HEK293 (cell line): ENCODE data around the gene BMP2K.
"Not testable (repeated sequence)": the region's sequence is repeated elsewhere in the genome, so short reads cannot be mapped to it uniquely, and the experiment has no call there.

Source experiments
- CTCF ChIA-PET: fragments of 350-600 bp; formaldehyde crosslinking; extraction: SDS; loops from one replicate; lab custom pipeline; 2021; ENCODE audit warnings: antibody characterized with exemption; lab: Yijun Ruan, JAX
- POLR2A ChIA-PET: fragments of 300-600 bp; formaldehyde crosslinking; extraction: SDS; loops from one replicate; lab custom pipeline; 2020; ENCODE audit warnings: antibody characterized with exemption, inconsistent platforms; lab: Yijun Ruan, JAX
- H3K27ac ChIP-seq: fragments of 200-500 bp; sonication (Bioruptor generic); 2 replicates; pipeline ENCODE4 v1.5.1; 2014; ENCODE audit warnings: low read depth, low read length, control low read depth, inconsistent platforms; ENCODE audit errors: extremely low read depth
- H3K36me3 ChIP-seq, 2 experiments: fragments of 200-500 bp in 1 of 2; sonication (Bioruptor generic) in 1 of 2; 1 replicate in 1 of 2; 2 replicates in 1 of 2; pipeline ENCODE4 v1.5.1; 2014 to 2017; ENCODE audit warnings: inconsistent platforms in 2 of 2, low read length in 2 of 2; ENCODE audit not compliant: control insufficient read depth in 2 of 2, insufficient read depth in 1 of 2
- H3K4me1 ChIP-seq: fragments of 200-500 bp; sonication (Bioruptor generic); 2 replicates; pipeline ENCODE4 v1.5.1; 2014; ENCODE audit warnings: mild to moderate bottlenecking, low read length, inconsistent platforms; ENCODE audit not compliant: control insufficient read depth, insufficient read depth
- H3K4me3 ChIP-seq: 2 replicates; pipeline ENCODE4 v1.5.1; 2011; ENCODE audit warnings: low read depth, mild to moderate bottlenecking, control low read depth, low read length, moderate library complexity
- H3K9me3 ChIP-seq: fragments of 200-500 bp; sonication (Bioruptor generic); 2 replicates; pipeline ENCODE4 v1.5.1; 2014; ENCODE audit warnings: low read depth, low read length, inconsistent platforms; ENCODE audit not compliant: control insufficient read depth, insufficient read depth
- KLF8 ChIP-seq: fragments of 450-650 bp; formaldehyde crosslinking; IDR thresholded peaks from 2 replicates; pipeline ENCODE4 v1.5.1; 2016; ENCODE audit warnings: missing biosample characterization, missing genetic modification characterization
- MYNN ChIP-seq: fragments of 450-650 bp; formaldehyde crosslinking; IDR thresholded peaks from 2 replicates; pipeline ENCODE4 v1.5.1; 2016; ENCODE audit warnings: missing biosample characterization, missing genetic modification characterization, borderline replicate concordance
- SALL2 ChIP-seq: fragments of 450-650 bp; formaldehyde crosslinking; IDR thresholded peaks from 2 replicates; pipeline ENCODE4 v1.5.0; 2017; ENCODE audit warnings: missing biosample characterization, mild to moderate bottlenecking, missing genetic modification characterization, borderline replicate concordance
- SP7 ChIP-seq: fragments of 450-650 bp; formaldehyde crosslinking; IDR thresholded peaks from 2 replicates; pipeline ENCODE4 v1.5.1; 2016; ENCODE audit warnings: missing biosample characterization, missing genetic modification characterization
- TCF7L2 ChIP-seq: IDR thresholded peaks from 2 replicates; pipeline ENCODE4 v1.6.1; 2011; ENCODE audit warnings: low read depth, mild to moderate bottlenecking, inconsistent platforms, low read length, moderate library complexity, borderline replicate concordance
- ZBTB17 ChIP-seq: fragments of 450-650 bp; formaldehyde crosslinking; IDR thresholded peaks from 2 replicates; pipeline ENCODE4 v1.5.1; 2016; ENCODE audit warnings: missing biosample characterization, missing genetic modification characterization
- ZNF169 ChIP-seq: fragments of 450-650 bp; formaldehyde crosslinking; IDR thresholded peaks from 2 replicates; pipeline ENCODE4 v1.5.1; 2016; ENCODE audit warnings: missing biosample characterization, missing genetic modification characterization
- ZNF2 ChIP-seq: fragments of 450-650 bp; formaldehyde crosslinking; IDR thresholded peaks from 2 replicates; pipeline ENCODE4 v1.5.1; 2016; ENCODE audit warnings: missing biosample characterization, missing genetic modification characterization
- ZNF394 ChIP-seq: fragments of 450-650 bp; formaldehyde crosslinking; IDR thresholded peaks from 2 replicates; pipeline ENCODE4 v1.5.1; 2016; ENCODE audit warnings: missing biosample characterization, missing genetic modification characterization, mild to moderate bottlenecking, moderate library complexity, borderline replicate concordance
- ZNF548 ChIP-seq: fragments of 450-650 bp; formaldehyde crosslinking; IDR thresholded peaks from 2 replicates; pipeline ENCODE4 v1.5.1; 2016; ENCODE audit warnings: missing biosample characterization, missing genetic modification characterization
- ZNF558 ChIP-seq: fragments of 450-650 bp; formaldehyde crosslinking; IDR thresholded peaks from 2 replicates; pipeline ENCODE4 v1.5.1; 2016; ENCODE audit warnings: missing biosample characterization, missing genetic modification characterization
- ZNF561 ChIP-seq: fragments of 450-650 bp; IDR thresholded peaks from 2 replicates; pipeline ENCODE4 v1.5.1; 2018; ENCODE audit warnings: missing biosample characterization, missing genetic modification characterization, borderline replicate concordance
- ZNF830 ChIP-seq: fragments of 450-650 bp; IDR thresholded peaks from 2 replicates; pipeline ENCODE4 v1.5.0; 2018; ENCODE audit warnings: missing biosample characterization, missing genetic modification characterization, low read depth, mild to moderate bottlenecking, moderate library complexity
- TF ChIP-seq, protein P1 (sequence below): fragments of 450-650 bp; formaldehyde crosslinking; IDR thresholded peaks from 2 replicates; pipeline ENCODE4 v1.5.1; 2016; ENCODE audit warnings: missing biosample characterization, missing genetic modification characterization
- TF ChIP-seq, protein P2 (sequence below): fragments of 450-650 bp; formaldehyde crosslinking; IDR thresholded peaks from 2 replicates; pipeline ENCODE4 v1.5.1; 2016; ENCODE audit warnings: missing biosample characterization, missing genetic modification characterization
- TF ChIP-seq, protein P3 (sequence below): fragments of 450-650 bp; formaldehyde crosslinking; IDR thresholded peaks from 2 replicates; pipeline ENCODE4 v1.5.1; 2016; ENCODE audit warnings: missing biosample characterization, missing genetic modification characterization, borderline replicate concordance
- TF ChIP-seq, protein P4 (sequence below): fragments of 450-650 bp; formaldehyde crosslinking; IDR thresholded peaks from 2 replicates; pipeline ENCODE4 v1.5.1; 2016; ENCODE audit warnings: missing biosample characterization, missing genetic modification characterization

BMP2K gene

DNA sequence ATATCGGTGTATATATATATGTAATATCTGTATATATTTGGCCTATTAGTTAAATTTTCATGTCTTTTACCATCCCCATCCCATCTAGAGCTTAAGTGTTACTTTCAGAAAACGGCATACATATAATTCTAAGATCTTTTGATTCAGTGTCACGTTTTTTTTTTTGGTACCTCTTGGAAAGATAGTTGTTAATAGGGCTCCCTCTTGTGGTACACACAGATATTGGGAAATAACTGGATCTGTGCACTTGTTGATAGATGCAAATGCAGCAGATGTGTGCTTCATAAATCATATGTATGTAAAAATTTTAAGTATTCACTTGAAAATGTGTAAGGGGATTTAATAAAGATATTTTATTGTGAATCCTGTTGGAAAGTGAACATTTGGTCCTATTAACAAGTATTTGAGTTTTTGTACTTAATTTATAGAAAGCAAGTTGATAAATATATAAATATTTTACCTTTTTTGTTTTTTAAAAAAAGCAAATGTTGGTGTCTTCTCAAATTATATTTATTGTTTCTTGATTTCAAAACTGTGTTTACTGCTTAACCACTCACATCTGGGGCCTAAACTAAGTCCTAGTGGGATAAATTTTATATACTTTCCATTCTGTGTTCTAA, 88.4 kb downstream of the BMP2K start (continued):
- TF ChIP-seq SALL2 (tag by site-specific recombination) (no peak), ZNF561 (tag by site-specific recombination) (no peak), SP7 (tag by site-specific recombination) (no peak), ZNF2 (tag by site-specific recombination) (no peak), KLF8 (tag by site-specific recombination) (no peak), MYNN (no peak), ZNF830 (no peak), ZNF394 (tag by site-specific recombination) (no peak)
- TF ChIP-seq, protein P1, sequence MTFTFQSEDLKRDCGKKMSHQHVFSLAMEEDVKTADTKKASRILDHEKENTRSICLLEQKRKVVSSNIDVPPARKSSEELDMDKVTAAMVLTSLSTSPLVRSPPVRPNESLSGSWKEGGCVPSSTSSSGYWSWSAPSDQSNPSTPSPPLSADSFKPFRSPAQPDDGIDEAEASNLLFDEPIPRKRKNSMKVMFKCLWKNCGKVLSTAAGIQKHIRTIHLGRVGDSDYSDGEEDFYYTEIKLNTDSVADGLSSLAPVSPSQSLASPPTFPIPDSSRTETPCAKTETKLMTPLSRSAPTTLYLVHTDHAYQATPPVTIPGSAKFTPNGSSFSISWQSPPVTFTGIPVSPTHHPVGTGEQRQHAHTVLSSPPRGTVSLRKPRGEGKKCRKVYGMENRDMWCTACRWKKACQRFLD (tag by site-specific recombination) = no peak

DNA sequence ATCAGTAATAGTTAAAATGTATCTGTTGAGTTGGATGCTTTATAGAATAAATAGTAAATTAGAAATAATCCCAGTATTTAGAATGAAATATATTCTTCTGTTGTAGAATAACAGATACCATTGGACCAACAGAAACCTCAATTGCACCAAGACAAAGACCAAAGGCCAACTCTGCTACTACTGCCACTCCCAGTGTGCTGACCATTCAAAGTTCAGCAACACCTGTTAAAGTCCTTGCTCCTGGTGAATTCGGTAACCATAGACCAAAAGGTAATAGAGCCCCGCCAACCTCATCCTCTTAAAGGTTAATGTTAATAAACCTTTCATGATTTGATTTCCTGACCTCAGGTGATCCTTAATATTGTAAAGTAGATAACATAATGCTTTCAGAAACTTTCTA, 89.3 kb downstream of the BMP2K start:
- Histone ChIP-seq H3K4me1 (no peaks in the 10 kb centered on the region), H3K4me3 (no peak overlapping the region), H3K36me3 (peaks cover 0 to 6% of the 10 kb centered on the region in 2 experiments; a peak in 1 of 3 replicates), H3K9me3 (no peaks in the 10 kb centered on the region), H3K27ac (no peak overlapping the region)
- TF ChIP-seq ZBTB17 (tag by site-specific recombination) (no peak), TCF7L2 (no peak), ZNF558 (tag by site-specific recombination) (no peak), ZNF830 (no peak), ZNF548 (tag by site-specific recombination) (no peak), ZNF169 (tag by site-specific recombination) (no peak)
- TF ChIP-seq, protein P2, sequence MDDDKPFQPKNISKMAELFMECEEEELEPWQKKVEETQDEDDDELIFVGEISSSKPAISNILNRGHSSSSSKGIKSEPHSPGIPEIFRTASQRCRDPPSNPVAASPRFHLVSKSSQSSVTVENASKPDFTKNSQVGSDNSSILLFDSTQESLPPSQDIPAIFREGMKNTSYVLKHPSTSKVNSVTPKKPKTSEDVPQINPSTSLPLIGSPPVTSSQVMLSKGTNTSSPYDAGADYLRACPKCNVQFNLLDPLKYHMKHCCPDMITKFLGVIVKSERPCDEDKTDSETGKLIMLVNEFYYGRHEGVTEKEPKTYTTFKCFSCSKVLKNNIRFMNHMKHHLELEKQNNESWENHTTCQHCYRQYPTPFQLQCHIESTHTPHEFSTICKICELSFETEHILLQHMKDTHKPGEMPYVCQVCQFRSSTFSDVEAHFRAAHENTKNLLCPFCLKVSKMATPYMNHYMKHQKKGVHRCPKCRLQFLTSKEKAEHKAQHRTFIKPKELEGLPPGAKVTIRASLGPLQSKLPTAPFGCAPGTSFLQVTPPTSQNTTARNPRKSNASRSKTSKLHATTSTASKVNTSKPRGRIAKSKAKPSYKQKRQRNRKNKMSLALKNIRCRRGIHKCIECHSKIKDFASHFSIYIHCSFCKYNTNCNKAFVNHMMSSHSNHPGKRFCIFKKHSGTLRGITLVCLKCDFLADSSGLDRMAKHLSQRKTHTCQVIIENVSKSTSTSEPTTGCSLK (tag by site-specific recombination) = no peak
- TF ChIP-seq, protein P3, sequence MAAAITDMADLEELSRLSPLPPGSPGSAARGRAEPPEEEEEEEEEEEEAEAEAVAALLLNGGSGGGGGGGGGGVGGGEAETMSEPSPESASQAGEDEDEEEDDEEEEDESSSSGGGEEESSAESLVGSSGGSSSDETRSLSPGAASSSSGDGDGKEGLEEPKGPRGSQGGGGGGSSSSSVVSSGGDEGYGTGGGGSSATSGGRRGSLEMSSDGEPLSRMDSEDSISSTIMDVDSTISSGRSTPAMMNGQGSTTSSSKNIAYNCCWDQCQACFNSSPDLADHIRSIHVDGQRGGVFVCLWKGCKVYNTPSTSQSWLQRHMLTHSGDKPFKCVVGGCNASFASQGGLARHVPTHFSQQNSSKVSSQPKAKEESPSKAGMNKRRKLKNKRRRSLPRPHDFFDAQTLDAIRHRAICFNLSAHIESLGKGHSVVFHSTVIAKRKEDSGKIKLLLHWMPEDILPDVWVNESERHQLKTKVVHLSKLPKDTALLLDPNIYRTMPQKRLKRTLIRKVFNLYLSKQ (tag by site-specific recombination) = no peak
- TF ChIP-seq, protein P4, sequence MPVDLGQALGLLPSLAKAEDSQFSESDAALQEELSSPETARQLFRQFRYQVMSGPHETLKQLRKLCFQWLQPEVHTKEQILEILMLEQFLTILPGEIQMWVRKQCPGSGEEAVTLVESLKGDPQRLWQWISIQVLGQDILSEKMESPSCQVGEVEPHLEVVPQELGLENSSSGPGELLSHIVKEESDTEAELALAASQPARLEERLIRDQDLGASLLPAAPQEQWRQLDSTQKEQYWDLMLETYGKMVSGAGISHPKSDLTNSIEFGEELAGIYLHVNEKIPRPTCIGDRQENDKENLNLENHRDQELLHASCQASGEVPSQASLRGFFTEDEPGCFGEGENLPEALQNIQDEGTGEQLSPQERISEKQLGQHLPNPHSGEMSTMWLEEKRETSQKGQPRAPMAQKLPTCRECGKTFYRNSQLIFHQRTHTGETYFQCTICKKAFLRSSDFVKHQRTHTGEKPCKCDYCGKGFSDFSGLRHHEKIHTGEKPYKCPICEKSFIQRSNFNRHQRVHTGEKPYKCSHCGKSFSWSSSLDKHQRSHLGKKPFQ (tag by site-specific recombination) = no peak
- ChIA-PET CTCF (no interaction called here), POLR2A (no interaction called here)

DNA sequence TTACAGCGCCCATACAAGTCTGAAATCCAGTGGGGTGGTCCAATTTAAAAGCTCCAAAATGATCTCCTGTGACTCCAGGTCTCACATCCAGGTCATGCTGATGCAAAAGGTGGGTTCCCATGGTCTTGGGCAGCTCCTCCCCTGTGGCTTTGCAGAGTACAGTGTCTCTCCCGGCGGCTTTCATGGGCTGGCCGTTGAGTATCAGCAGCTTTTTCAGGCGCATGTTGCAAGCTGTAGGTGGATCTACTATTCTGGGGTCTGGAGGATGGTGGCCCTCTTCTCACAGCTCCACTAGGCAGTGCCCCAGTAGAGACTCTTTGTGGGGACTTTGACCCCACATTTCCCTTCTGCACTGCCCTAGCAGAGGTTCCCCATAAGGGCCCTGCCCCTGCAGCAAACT, 92.6 kb downstream of the BMP2K start:
- H3K9me3 ChIP-seq, POLR2A ChIA-PET, H3K4me1 ChIP-seq, H3K27ac ChIP-seq, H3K4me3 ChIP-seq: not testable (repeated sequence)
- H3K36me3 ChIP-seq = peaks cover 5 to 32% of the 10 kb centered on the region in 2 experiments
- CTCF ChIA-PET = interaction anchor here (0.9 to 1.1 kb wide), 2 partner anchors 90 to 268 kb away, joined by 3 read pairs; no protein-coding TSS in a partner anchor
